ENCODE results near the gene LRRC7. TPM values are rescaled to one million over a fixed set of nuclear protein-coding genes. Genes with fewer than 3 reads are reported as not detected.
A peak's percentile ranks its signal among the peaks of the same experiment; 100 is the strongest.

LRRC7 gene
- total RNA-seq: 1 to 10 TPM in 1 of 2 donors, under 1 TPM in 1; 0.12 to 1.0 TPM
- long read RNA-seq, partial matches to known transcripts: 1 of 1 reads
- long read RNA-seq, other reads (novel, unspliced or antisense): 0 of 1 reads

DNA sequence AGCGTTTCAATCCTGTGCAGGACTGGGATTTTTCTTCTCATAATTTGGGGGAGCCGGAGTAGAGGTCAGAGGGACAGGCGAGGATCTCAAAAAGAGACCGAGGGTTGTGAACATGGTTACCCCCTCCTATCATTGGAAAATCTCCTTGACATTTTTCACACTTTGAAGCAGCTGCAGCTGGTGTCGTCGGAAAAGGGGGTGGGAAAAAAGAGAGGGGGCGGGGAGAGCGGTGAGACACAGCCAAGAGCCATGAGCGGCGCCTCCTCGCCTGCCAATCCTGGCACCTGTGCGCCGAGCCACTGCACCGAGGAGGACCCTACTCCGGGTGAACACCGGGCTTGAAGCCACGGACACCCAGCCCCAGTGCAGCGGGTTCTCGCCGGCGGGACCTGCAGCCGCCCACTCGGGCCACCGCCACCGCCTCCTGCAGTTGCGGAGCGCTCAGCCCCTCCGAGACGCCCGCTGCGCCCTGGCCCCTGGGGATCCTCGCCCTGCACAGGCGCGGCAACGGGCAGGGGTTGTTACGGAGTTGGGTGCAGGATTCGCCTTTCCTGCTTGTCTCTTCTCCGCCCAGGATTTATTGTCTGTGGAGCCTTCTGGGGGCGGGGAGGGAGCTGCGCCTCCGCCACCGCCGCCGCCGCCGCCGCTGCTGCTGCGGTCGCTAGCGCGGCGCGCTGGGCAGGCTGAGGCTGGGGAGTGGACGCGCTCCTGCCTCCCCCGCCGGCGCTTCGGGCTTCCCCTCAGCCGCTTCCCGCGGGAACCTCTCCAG is at the start of gene LRRC7:
Gene LRRC7, plus strand, starts transcription at position 271 of the 769 bp plus-strand sequence. CDS start 718 bp downstream, outside the sequence.
- ATAC-seq (peak; percentile 64), DNase-seq (peak in 1 of 2 donors; percentile 11)
- intact Hi-C loops (cut with DNase I, micrococcal nuclease): no loop called here

- intact Hi-C loops (cut with DNase I, micrococcal nuclease): no loop called here
- DNase-seq (no peak), ATAC-seq (no peak)
These were observed 48.7 kb upstream of the LRRC7 start for GRCh38 chr1:69519006-69519405.

GRCh38 chr1:69520326-69520725 is 47.4 kb upstream of the LRRC7 start:
- ATAC-seq: no peak
- intact Hi-C loops (cut with DNase I, micrococcal nuclease): no loop called here
- DNase-seq: no peak

DNA sequence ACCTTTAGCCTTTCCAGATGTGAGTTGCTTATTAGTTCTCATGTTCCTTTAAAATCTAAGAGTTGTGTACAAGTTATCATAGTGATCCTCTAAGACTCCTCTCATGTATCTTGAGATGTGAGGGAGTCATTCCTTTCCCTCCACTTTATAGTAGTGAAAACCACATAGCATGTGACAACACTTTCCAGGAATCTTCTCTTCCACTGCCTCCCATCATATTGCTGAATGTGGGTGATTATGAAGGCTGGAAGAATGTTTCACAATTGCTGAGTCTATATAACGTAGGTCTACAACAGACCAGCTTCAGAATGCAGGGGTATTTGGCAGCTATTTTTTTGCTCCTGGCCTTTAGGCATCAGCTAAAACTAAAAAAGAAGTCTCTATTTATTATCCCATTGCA is 44.7 kb upstream of the LRRC7 start:
- ATAC-seq (no peak), DNase-seq (no peak)
- intact Hi-C loops (cut with DNase I, micrococcal nuclease): no loop called here

- DNase-seq: no peak
- intact Hi-C loops (cut with DNase I, micrococcal nuclease): no loop called here
- no peak for ATAC-seq
These were observed 44.3 kb upstream of the LRRC7 start for GRCh38 chr1:69523461-69523860.

GRCh38 chr1:69524015-69524414 is 43.7 kb upstream of the LRRC7 start:
- intact Hi-C loops (cut with DNase I, micrococcal nuclease): no loop called here

DNA sequence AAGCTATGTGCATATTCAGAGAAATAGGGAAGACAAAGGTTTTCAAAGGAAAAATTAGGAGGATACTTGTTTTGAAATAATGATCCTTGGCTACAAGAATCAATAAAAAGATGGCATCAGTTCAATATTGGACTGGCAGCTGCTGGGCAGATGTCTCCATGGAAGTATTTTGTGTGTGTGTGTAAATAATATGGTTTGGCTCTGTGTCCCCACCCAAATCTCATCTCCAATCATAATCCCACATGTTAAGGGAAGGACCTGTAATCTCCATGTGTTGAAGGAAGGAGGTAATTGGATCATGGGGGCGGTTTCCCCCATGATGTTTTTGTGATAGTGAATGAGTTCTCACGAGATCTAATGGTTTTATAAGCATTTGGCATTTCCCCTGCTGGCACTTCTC is 40.4 kb upstream of the LRRC7 start:
- intact Hi-C loops (cut with DNase I, micrococcal nuclease): no loop called here
- no peak for DNase-seq

More at GRCh38 chr1:69524015-69524414, 43.7 kb upstream of the LRRC7 start:
- DNase-seq (no peak), ATAC-seq (no peak)

GRCh38 chr1:69528376-69528775 is 39.3 kb upstream of the LRRC7 start:
- DNase-seq (no peak), ATAC-seq (no peak)
- intact Hi-C loops (cut with DNase I, micrococcal nuclease): no loop called here

More for the DNA sequence above, 40.4 kb upstream of the LRRC7 start:
- no peak for ATAC-seq

- intact Hi-C loops (cut with DNase I, micrococcal nuclease): no loop called here
- no peak for ATAC-seq
- no peak for DNase-seq
These were observed 34.4 kb upstream of the LRRC7 start for GRCh38 chr1:69533343-69533742.

- intact Hi-C loops (cut with DNase I, micrococcal nuclease): no loop called here
- no peak for DNase-seq
- no peak for ATAC-seq
These were observed 32.9 kb upstream of the LRRC7 start for GRCh38 chr1:69534829-69535228.

- no peak for DNase-seq
- ATAC-seq: no peak
- intact Hi-C loops (cut with DNase I, micrococcal nuclease): no loop called here
These were observed 32.2 kb upstream of the LRRC7 start for GRCh38 chr1:69535490-69535889.

DNA sequence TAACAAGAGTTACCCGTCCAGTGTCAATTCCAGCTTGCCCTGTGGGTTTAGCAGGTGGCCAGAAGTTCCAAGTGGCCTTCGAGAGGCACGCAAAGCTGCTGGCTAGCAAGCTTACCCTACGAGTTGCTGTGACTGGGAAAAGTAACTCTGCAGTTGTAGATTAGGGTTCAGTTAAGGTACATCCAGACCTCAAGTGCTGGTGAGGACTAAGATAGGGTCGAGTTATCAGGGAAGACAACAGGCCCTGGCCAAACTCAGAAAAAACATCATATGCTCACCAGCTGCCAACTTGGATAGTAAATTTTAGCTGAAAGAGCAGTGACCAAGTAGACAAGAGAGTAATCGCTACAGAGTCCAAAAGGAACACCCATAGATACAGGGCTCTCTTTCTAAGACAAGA is 27.7 kb upstream of the LRRC7 start:
- DNase-seq: no peak
- intact Hi-C loops (cut with DNase I, micrococcal nuclease): no loop called here
- ATAC-seq: no peak

- intact Hi-C loops (cut with DNase I, micrococcal nuclease): no loop called here
- ATAC-seq: no peak
- DNase-seq: no peak
These were observed 16.0 kb upstream of the LRRC7 start for GRCh38 chr1:69551476-69552324.

GRCh38 chr1:69553726-69554125 is 14.0 kb upstream of the LRRC7 start:
- DNase-seq: no peak
- no peak for ATAC-seq
- intact Hi-C loops (cut with DNase I, micrococcal nuclease): no loop called here

- intact Hi-C loops (cut with DNase I, micrococcal nuclease): no loop called here
- no peak for ATAC-seq
- DNase-seq: no peak
These were observed 876 bp downstream of the LRRC7 start for GRCh38 chr1:69568421-69569174.

GRCh38 chr1:69569175-69569541 is 1.4 kb downstream of the LRRC7 start:
- ATAC-seq (no peak), DNase-seq (no peak)
- intact Hi-C loops (cut with DNase I, micrococcal nuclease): no loop called here

- intact Hi-C loops (cut with DNase I, micrococcal nuclease): no loop called here
- no peak for ATAC-seq
- DNase-seq: no peak
These were observed 2.0 kb downstream of the LRRC7 start for GRCh38 chr1:69569576-69570328.

- DNase-seq (no peak), ATAC-seq (no peak)
- intact Hi-C loops (cut with DNase I, micrococcal nuclease): no loop called here
These were observed 2.6 kb downstream of the LRRC7 start for GRCh38 chr1:69570356-69570755.

DNA sequence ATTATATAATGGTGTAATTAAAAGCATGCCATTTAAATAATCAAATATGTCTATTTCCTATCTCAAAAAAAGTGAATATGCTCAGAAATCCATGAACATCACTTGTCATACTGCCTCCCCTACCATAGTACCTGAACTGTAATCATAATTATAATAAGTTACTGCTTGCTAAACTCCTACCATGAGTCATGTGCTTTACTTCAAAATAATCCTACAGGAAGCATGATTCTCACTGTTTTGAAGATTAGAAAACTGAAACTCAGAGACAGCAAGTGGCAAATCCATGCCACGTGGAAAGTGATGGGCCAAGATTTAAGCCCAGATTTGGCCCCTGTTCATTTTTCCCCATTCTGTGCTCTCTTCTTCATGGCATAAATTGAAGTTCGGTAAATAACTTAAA is 5.2 kb downstream of the LRRC7 start:
- ATAC-seq (no peak), DNase-seq (no peak)
- intact Hi-C loops (cut with DNase I, micrococcal nuclease): no loop called here
